ENCODE data around the gene SRPK3. TPM values are rescaled to one million over a fixed set of nuclear protein-coding genes. Genes with fewer than 3 reads are reported as not detected.

The SRPK3 gene
- total RNA-seq, 2 experiments from 2014 or later, result not detected

- ATAC-seq (ENCODE audit: poor library complexity) (no peak), DNase-seq (no peak)
- Histone ChIP-seq H3K36me3 (ENCODE audit: insufficient read depth, low read length) (peaks cover 31% of the 10 kb centered on the region), H3K27ac (ENCODE audit: low read depth in 1 of 2, low read length in 2 of 2) (peak overlapping the region; percentile 83 to 92), H3K27me3 (ENCODE audit: control insufficient read depth in 1 of 2, insufficient read depth in 2 of 2, low read length in 2 of 2) (no peaks in the 10 kb centered on the region), H3K9me3 (ENCODE audit: control insufficient read depth in 1 of 2, insufficient read depth in 1 of 2, low read length in 2 of 2) (no peaks in the 10 kb centered on the region), H3K4me1 (ENCODE audit: insufficient read depth, low read length) (peaks cover 44% of the 10 kb centered on the region), H3K4me3 (ENCODE audit: low read length) (peak overlapping the region; percentile 89)
- Mint-ChIP-seq H3K27me3 (no peaks in the 10 kb centered on the region), H3K36me3 (ENCODE audit: low read depth) (peaks cover 20% of the 10 kb centered on the region), H3K27ac (peak overlapping the region; percentile 89), H3K9me3 (no peaks in the 10 kb centered on the region), H3K4me3 (peak overlapping the region; percentile 97), H3K4me1 (ENCODE audit: low read depth) (peaks cover 14% of the 10 kb centered on the region)
- CTCF ChIA-PET, result no interaction called here
- intact Hi-C loops (cut with DNase I, micrococcal nuclease), result loop anchor here in 1 of 2 experiments (5.0 kb wide), 1 partner anchor 66 kb away; no protein-coding TSS in a partner anchor
- no peak for TF ChIP-seq CTCF (IDR thresholded peaks at IDR 0.05)
- POLR2A ChIA-PET, result interaction anchor here (0.7 to 2.4 kb wide), 4 partner anchors 113 to 143 kb away, joined by 3 to 29 read pairs (median 7); no protein-coding TSS in a partner anchor
Observed at GRCh38 chrX:153793291-153793690, 12.4 kb downstream of the SRPK3 start.

DNA sequence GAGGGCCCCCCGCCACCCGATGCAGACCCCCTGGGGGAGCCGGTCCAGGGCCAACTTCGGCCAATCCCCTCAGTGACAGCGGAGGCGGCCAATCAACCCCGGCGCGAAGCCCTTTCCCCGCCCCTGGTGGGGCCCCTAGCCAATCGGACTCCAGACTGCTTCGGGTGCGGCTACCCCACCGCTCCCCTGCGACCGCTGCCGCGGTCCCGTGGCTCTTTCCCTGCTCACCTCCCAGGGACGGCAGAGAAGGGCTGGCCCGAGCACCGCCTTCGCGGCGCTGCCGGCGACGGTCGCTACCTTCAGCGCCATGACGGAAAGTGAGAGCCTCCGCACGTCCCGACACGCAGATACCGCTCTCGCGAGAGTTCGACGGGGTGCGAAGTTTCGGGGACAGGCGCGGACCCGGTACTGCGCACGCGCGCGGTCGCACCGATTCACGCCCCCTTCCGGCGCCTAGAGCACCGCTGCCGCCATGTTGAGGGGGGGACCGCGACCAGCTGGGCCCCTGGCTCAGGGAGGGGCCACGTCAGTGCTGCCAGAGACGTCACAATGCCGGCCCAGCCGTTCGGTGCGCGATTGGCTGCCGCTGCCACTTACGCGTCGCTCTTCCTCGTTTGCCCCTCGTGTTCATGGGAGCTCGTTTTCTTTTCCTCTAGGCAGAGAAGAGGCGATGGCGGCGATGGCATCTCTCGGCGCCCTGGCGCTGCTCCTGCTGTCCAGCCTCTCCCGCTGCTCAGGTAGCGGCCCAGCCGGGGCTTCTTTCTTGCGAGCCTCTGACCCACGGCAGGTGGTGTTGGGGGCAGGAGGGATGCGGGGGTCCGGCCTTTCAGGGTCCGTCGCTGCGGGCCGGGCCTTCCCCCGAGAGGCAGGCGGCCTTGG, 13.4 kb downstream of the SRPK3 start, which contains the start of the genes IDH3G and SSR4:
TSS of gene IDH3G (minus strand) at position 358 of the 879 bp plus-strand sequence. CDS start at position 309, 49 bp downstream.
TSS of gene SSR4 (plus strand) at position 651 of the 879 bp plus-strand sequence. CDS start at position 671, 20 bp downstream.
- H3K9me3 Mint-ChIP-seq, result no peaks in the 10 kb centered on the region
- Histone ChIP-seq H3K9me3 (ENCODE audit: control insufficient read depth in 1 of 2, insufficient read depth in 1 of 2, low read length in 2 of 2) (no peaks in the 10 kb centered on the region), H3K27me3 (ENCODE audit: control insufficient read depth in 1 of 2, insufficient read depth in 2 of 2, low read length in 2 of 2) (no peaks in the 10 kb centered on the region), H3K4me1 (ENCODE audit: insufficient read depth, low read length) (peaks cover 44% of the 10 kb centered on the region), H3K36me3 (ENCODE audit: insufficient read depth, low read length) (peaks cover 29% of the 10 kb centered on the region), H3K27ac (ENCODE audit: low read depth in 1 of 2, low read length in 2 of 2) (peak within 1 kb of the TSS; percentile 83 to 92), H3K4me3 (ENCODE audit: low read length) (peak within 1 kb of the TSS; percentile 89)
- peak within 1 kb of the TSS; percentile 89 for H3K27ac Mint-ChIP-seq
- ATAC-seq (ENCODE audit: poor library complexity), result peak; percentile 91
- intact Hi-C loops (cut with DNase I, micrococcal nuclease), result loop anchor here in 1 of 2 experiments (2.0 to 5.0 kb wide), 2 partner anchors 67 to 133 kb away; partner anchors contain the start of gene ARHGAP4
- peaks cover 26% of the 10 kb centered on the region for H3K36me3 Mint-ChIP-seq (ENCODE audit: low read depth)
- no peak for TF ChIP-seq CTCF (IDR thresholded peaks at IDR 0.05)
- H3K4me1 Mint-ChIP-seq (ENCODE audit: low read depth), result peaks cover 14% of the 10 kb centered on the region
- peak; percentile 84 to 97 (median 91) for DNase-seq
- CTCF ChIA-PET, result interaction anchor here (0.9 kb wide), 1 partner anchor 134 kb away, joined by 3 read pairs; no protein-coding TSS in a partner anchor
- no peaks in the 10 kb centered on the region for H3K27me3 Mint-ChIP-seq
- H3K4me3 Mint-ChIP-seq, result peak within 1 kb of the TSS; percentile 97
- POLR2A ChIA-PET, result interaction anchor here (0.5 to 2.4 kb wide), 12 partner anchors 25 to 604 kb away, joined by 3 to 29 read pairs (median 4); partner anchors contain the start of genes HCFC1 and RPL10

All from CD4-positive, alpha-beta T cell (primary cell).